Loucy (cell line): ENCODE data around the gene BBOX1.

Experiments
- EZH2phosphoT487 ChIP-seq: fragments of 200-600 bp; IDR thresholded peaks from 2 replicates; pipeline ENCODE4 v1.6.1; 2018; ENCODE audit warnings: antibody characterized with exemption, mild to moderate bottlenecking, moderate library complexity, borderline replicate concordance
- TF ChIP-seq, protein P1 (sequence below): fragments of 200-600 bp; sonication (generic); conservative IDR thresholded peaks from 2 replicates; pipeline ENCODE4 v1.5.1; 2014; ENCODE audit warnings: mild to moderate bottlenecking, antibody characterized with exemption, low read length

DNA sequence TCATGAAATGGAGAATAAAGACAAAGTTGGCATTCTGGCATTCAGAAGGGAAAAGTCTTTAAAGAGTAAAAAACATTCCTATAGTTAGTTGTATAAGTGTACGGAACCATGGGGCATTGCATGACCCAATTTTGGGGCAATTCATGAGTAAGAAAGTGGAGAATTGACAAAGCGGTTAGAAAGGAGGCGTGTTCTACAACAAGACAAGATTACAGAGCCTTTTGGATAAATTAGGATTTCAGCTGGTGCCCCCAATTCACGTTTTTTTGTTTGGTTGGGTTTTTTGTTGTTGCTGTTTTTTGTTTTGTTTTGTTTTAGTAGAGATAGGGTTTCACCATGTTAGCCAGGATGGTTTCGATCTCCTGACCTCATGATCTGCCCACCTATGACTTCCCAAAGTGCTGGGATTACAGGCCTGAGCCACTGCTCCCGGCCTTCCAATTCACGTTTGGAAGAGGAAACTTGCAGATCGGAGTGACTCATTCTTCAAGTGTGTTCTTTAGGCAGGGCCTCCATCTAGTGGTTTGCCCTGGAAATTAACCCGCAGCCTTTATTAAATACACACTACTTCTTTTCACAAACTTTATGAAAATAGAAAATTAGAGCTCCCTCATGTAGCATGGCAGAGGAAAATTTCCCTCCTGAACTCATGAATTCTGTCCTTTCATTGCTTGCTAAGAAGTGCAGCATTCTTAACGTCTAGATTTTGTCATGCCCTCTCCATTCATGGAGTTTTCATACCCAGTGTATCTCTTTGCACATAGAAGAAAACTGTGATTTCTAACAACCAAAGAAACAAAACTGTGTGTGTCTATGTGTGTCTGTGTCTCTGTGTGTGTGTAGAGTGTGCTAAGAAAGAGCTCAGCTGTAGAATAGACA lies 118.1 kb downstream of the BBOX1 start:
- TF ChIP-seq, protein P1, sequence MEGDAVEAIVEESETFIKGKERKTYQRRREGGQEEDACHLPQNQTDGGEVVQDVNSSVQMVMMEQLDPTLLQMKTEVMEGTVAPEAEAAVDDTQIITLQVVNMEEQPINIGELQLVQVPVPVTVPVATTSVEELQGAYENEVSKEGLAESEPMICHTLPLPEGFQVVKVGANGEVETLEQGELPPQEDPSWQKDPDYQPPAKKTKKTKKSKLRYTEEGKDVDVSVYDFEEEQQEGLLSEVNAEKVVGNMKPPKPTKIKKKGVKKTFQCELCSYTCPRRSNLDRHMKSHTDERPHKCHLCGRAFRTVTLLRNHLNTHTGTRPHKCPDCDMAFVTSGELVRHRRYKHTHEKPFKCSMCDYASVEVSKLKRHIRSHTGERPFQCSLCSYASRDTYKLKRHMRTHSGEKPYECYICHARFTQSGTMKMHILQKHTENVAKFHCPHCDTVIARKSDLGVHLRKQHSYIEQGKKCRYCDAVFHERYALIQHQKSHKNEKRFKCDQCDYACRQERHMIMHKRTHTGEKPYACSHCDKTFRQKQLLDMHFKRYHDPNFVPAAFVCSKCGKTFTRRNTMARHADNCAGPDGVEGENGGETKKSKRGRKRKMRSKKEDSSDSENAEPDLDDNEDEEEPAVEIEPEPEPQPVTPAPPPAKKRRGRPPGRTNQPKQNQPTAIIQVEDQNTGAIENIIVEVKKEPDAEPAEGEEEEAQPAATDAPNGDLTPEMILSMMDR = peak; percentile 87
- TF ChIP-seq EZH2phosphoT487 = no peak
